Skeletal muscle satellite cell (primary cell): ENCODE measurements around the gene FLCN.

Experiments used
- H3K27me3 ChIP-seq: 2 replicates; pipeline ENCODE4 v1.7.0; 2013; ENCODE audit warnings: low read length; ENCODE audit not compliant: control insufficient read depth, insufficient read depth
- H3K36me3 ChIP-seq: 2 replicates; pipeline ENCODE4 v1.7.0; 2013; ENCODE audit warnings: mild to moderate bottlenecking, control low read depth, low read length; ENCODE audit not compliant: insufficient read depth
- H3K4me1 ChIP-seq: 2 replicates; pipeline ENCODE4 v1.7.0; 2013; ENCODE audit warnings: low read length; ENCODE audit not compliant: control insufficient read depth, insufficient read depth
- H3K4me2 ChIP-seq: 2 replicates; pipeline ENCODE4 v1.7.0; 2013; ENCODE audit warnings: mild to moderate bottlenecking, low read length
- H3K4me3 ChIP-seq: 2 replicates; pipeline ENCODE4 v1.7.0; 2013; ENCODE audit warnings: low read length
- H3K9ac ChIP-seq: 2 replicates; pipeline ENCODE4 v1.7.0; 2013; ENCODE audit warnings: mild to moderate bottlenecking, low read depth, low read length, moderate library complexity
- H3K9me3 ChIP-seq: replicated peaks from 2 replicates; pipeline ENCODE4 v1.7.0; 2013; ENCODE audit warnings: mild to moderate bottlenecking, control low read depth, low read length

FLCN gene

DNA sequence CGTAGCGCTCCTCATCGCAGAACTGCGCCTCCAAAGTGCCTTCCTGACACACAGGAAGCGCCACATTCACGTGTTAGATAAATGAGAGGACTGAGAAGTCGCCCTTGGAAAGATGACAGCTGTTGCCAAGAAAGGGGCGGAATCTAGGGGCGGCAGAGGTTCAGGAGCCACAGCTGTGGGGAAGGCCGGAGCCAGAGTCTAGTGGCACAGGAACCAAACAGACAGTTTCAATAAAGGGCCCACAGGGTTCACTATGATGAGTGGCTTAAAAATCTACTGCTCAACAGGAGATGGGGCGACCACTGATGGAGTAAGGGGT is 4.7 kb downstream of the FLCN start:
- H3K4me3 ChIP-seq, result no peak overlapping the region
- peaks cover 52% of the 10 kb centered on the region for H3K36me3 ChIP-seq
- H3K9ac ChIP-seq, result no peak overlapping the region
- H3K4me2 ChIP-seq, result no peak overlapping the region
- H3K4me1 ChIP-seq, result peaks cover 11% of the 10 kb centered on the region
- H3K27me3 ChIP-seq, result no peaks in the 10 kb centered on the region
- no peaks in the 10 kb centered on the region for H3K9me3 ChIP-seq

DNA sequence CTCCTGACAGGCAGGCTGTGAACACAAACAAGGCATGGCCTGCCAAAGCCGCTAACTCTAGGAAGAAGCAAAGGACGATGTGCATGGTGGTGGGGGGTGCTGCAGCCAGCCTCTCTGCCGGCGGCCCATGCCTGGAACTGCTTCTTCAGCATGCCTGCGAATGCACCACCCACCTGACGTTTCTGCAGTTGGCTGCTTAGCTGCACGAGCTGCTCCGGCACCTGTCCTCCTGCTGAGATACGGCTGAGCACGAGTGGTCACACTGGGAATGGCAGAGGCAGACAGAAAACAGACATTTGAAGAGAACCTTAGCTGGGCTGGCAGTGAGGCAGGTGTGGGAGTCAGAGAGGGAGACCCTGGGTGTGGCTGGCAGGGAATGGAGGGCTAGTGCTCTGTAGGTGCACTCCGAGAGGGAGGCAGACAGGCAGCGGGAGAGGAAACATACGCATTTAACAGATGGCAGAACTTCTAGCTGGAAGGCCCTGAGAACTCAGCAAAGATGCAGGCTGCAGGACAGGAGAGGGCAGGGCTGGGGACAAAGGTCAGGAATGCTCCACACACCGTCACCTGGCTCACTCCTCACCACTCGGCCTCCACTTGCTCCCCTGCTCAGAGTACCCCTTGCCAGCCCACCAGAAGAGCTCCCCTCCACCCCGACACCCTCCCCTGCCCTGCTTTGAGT is 5.2 kb downstream of the FLCN start:
- no peak overlapping the region for H3K9ac ChIP-seq
- no peak overlapping the region for H3K4me3 ChIP-seq
- H3K9me3 ChIP-seq, result no peaks in the 10 kb centered on the region
- H3K27me3 ChIP-seq, result no peaks in the 10 kb centered on the region
- H3K4me2 ChIP-seq, result no peak overlapping the region
- H3K4me1 ChIP-seq, result peaks cover 11% of the 10 kb centered on the region
- H3K36me3 ChIP-seq, result peaks cover 56% of the 10 kb centered on the region

DNA sequence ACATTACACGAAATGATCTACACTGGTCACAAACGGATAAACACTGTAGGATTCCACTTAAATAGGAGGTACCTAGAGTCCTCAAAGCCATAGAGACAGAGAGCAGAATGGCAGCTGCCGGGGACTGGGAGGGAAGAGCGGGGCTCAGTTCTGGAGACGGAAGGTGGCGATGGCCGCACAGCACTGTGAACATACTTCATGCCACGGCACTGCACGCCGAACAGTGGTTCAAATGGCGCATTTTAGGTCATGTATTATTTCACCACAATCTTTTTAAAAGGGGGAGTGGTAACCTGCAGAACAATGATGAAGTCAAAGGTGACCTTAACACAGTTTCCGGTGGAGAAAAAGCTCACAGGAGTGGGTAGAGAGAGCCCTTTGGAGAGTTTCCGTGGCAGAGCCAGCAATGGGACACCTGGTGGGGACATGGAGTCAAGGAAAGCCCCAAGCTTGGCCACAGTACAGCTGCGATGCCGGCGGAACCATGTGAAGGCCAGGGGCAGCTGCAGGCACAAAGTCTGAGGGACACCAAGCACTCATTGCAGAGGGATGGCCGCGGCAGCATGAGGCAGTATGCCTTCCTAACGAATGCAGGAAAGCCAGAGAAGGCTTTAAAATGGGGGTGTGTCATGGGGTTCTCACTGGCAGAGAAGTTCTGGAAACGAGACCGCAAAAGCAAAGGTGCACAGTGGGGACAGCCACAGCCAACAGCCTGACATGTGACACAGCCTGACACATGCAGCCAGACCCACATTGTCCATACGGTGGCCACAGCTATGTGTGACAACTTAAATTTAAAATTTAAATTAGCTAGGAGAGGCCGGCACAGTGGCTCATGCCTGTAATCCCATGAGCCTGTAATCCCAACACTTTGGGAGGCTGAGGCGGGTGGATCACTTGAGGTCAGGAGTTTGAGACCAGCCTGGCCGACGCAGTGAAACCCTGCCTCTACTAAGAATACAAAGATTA is 7.3 kb downstream of the FLCN start:
- H3K27me3 ChIP-seq, result no peaks in the 10 kb centered on the region
- no peaks in the 10 kb centered on the region for H3K4me1 ChIP-seq
- H3K9me3 ChIP-seq, result no peaks in the 10 kb centered on the region
- H3K9ac ChIP-seq, result no peak overlapping the region
- no peak overlapping the region for H3K4me2 ChIP-seq
- peaks cover 76% of the 10 kb centered on the region for H3K36me3 ChIP-seq
- H3K4me3 ChIP-seq, result no peak overlapping the region

DNA sequence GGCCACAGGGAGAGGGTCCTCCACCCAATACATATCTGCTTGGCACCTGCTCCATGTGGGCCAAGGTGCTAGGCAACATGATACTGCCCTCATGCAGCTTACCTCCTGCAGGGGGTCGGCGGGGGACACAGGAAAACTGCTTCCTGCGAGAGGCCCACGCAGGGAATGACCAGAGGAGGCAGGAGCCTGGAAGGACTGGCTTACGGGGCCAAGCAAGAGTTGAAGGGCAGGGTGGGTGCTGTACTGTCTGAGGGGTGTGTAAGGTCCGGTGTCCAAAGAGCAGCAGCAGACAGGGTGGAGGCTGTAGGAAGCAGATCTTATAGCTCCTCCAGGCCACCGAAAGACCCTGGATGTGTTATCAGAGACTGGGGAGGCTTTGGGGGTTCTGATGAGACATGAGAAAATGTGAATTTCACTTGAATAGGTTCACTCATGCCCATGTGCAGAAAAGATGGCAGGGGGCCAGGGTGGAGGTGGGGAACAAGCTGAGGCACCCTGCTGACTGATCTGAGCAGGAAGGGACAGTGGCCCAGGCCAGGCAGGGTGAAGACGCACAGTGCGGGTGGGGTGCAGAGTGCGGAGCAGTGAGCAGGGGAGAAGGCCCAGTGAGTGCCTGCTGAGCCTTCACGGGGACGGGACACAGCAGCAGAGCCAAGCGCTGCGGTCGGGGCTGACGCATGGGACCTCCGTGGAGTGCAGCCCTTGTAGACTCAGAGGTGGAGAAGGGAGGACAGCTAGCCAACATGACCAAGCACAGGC is 8.3 kb downstream of the FLCN start:
- H3K4me3 ChIP-seq, result no peak overlapping the region
- no peaks in the 10 kb centered on the region for H3K4me1 ChIP-seq
- H3K9me3 ChIP-seq, result no peaks in the 10 kb centered on the region
- H3K9ac ChIP-seq, result no peak overlapping the region
- H3K36me3 ChIP-seq, result peaks cover 86% of the 10 kb centered on the region
- no peak overlapping the region for H3K4me2 ChIP-seq
- H3K27me3 ChIP-seq, result no peaks in the 10 kb centered on the region

DNA sequence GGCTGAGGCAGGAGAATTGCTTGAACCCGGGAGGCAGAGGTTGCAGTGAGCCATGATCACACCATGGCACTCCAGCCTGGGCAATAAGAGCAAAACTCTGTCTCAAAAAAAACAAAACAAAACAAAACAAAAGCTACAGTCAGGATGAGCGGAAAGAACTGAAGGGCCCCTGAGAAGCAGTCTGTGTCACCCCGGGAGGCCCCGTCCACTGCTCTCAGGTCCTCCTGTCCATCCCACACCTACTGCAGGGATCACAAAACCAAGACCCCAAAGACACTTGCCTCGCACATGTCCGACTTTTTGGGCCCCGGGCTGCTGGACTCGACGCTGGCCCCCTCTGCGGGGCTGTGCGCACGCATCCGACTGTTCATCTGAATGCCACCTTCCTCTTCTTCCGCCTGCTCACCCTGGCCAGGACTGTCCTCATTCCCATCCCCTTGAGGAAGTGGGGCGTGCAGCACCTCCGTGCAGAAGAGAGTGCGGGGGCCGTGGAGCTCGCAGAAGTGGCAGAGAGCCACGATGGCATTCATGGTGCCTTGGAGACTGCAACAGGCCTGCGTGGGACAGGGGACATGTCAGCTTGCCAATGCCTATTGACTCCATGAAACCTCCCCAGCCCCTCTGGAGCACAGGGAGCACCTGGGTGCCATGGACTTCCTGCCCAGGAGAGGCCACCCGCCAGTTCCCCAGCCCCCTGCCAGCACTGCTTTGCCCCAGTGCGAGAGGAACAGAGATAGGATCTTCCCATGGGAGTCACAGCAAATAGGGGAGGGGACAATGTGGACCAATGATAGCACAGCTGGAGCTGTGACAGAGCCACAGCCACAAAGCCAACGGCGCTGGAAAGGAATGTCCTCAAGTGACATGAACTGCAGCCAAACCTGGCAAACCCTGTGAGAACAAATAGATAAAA is 9.1 kb downstream of the FLCN start:
- Histone ChIP-seq H3K4me2 (no peak overlapping the region), H3K4me3 (no peak overlapping the region), H3K27me3 (no peaks in the 10 kb centered on the region), H3K9ac (no peak overlapping the region), H3K36me3 (peaks cover 92% of the 10 kb centered on the region), H3K4me1 (no peaks in the 10 kb centered on the region), H3K9me3 (no peaks in the 10 kb centered on the region)

DNA sequence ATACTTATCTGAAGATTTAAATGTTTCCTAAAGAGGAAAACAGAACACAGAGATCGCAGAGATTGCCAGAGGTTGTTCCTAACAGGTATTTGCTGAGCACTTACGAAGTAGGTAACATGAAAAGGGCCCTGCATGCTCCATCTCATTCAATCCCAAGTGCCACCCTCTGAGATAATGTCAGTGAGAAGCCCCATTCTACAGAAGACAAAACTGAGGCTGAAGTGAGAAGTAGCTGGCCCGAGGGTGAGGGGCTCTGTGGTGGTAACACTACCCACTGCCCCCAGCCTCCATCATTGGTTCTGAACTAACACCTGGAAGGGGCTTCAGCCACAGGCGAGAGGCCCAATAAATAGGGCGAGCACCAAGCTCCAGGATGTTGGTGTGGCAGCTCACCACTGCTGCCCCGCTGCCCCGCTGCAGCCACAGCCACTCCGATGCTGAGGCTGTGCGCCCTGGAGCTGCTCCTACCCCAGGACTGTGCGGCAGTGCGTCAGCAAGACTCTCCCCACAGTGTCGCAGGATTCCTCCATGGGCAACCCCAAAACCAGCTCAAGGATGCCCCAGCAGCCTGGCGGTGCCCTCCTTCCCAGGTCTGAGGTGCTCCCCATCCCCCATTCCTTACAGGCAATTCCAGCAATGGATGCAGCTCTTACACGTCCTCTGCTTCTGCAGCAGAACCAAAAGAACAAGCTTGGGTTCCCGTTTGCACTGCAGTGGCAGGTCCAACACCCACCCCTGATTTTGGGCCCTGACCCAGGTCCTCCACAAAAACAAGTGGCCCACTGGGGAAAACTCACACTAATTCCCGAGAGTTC is 10.3 kb downstream of the FLCN start:
- no peaks in the 10 kb centered on the region for H3K4me1 ChIP-seq
- no peak overlapping the region for H3K4me2 ChIP-seq
- H3K9me3 ChIP-seq, result no peaks in the 10 kb centered on the region
- no peak overlapping the region for H3K9ac ChIP-seq
- H3K27me3 ChIP-seq, result no peaks in the 10 kb centered on the region
- H3K36me3 ChIP-seq, result peaks cover 92% of the 10 kb centered on the region
- no peak overlapping the region for H3K4me3 ChIP-seq

DNA sequence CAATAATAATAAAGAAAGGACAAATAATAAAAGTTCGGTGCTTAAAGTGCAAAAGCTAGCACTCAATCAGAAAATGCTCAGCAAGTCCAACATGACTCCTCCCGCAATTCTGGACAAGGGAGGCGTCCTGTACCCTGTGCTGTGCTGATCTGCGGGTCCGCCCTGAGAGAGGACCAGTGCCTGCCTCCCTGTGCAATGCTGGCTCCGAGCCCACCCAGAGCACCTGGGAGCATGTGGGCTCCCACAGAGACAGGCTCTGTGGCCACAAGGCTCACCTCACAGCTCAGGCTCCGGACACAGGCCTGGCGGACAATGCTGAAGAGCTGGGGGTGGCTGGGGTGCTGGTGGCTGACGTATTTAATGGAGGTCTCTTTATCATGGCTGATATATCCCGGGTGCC is 11.1 kb downstream of the FLCN start:
- H3K27me3 ChIP-seq, result no peaks in the 10 kb centered on the region
- H3K9ac ChIP-seq, result no peak overlapping the region
- H3K36me3 ChIP-seq, result peaks cover 92% of the 10 kb centered on the region
- no peak overlapping the region for H3K4me2 ChIP-seq
- no peaks in the 10 kb centered on the region for H3K9me3 ChIP-seq
- no peaks in the 10 kb centered on the region for H3K4me1 ChIP-seq
- no peak overlapping the region for H3K4me3 ChIP-seq

DNA sequence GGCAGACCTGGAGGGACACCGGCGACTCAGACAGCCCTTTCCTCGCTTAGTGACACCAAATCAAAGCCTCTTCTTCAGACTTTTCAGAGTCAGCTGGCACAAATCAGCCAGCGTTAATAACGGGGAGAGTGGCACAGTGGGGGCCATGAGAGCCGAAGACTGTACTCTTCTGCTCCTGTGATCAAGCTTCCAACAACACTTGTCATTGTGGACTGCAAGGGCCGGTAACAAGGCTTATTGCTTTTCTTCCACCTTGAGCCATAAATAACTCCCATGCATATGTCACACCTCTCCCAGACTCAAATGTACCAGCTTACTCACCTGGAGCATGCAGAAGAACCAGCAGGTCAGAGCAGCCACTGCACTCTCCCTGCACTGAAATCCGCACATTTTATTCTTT is 12.8 kb downstream of the FLCN start:
- Histone ChIP-seq H3K9ac (no peak overlapping the region), H3K4me2 (no peak overlapping the region), H3K9me3 (no peaks in the 10 kb centered on the region), H3K4me3 (no peak overlapping the region), H3K4me1 (no peaks in the 10 kb centered on the region), H3K36me3 (peaks cover 88% of the 10 kb centered on the region), H3K27me3 (no peaks in the 10 kb centered on the region)

DNA sequence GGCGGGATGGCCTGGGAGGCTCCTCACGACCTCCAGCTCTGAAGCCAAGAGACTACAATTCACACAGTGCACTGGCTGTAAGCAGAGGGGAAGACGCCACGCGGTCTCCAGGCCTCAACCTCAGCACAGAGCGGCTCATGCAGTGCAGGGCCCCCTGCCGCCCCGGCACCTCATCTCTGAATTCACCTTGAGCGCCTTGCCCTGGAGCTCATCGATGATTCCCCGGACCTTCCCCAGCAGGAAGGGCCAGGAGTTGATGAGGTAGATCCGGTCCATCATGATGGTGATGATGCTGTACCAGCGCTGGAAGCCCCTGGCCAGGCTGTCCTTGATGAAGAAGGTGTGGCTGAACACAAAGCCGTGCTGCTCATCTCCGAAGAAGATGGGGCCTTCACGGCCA is 13.2 kb downstream of the FLCN start:
- H3K9ac ChIP-seq, result no peak overlapping the region

DNA sequence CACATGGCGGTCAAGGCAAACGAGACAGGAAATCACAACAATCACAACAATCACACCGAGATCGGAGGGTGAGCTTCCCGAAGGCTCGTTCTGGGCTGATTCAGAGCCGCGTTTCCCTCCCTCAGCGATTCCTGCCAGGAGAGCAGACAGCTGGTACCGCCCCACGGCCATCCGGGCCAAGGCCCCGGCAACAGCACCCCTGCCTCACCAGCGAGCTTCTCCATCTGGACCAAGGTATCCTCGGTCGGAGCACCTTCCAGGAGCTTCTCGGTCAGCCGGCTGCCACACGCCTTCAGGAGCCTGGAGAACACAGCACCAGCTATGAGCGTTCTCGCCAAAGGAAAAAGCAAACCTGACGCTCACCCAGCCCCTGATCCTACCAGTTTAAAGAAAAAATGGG is 15.6 kb downstream of the FLCN start:
- no peaks in the 10 kb centered on the region for H3K9me3 ChIP-seq
- H3K4me2 ChIP-seq, result no peak overlapping the region
- H3K27me3 ChIP-seq, result no peaks in the 10 kb centered on the region
- H3K36me3 ChIP-seq, result peaks cover 90% of the 10 kb centered on the region
- no peak overlapping the region for H3K9ac ChIP-seq
- H3K4me3 ChIP-seq, result no peak overlapping the region
- H3K4me1 ChIP-seq, result no peaks in the 10 kb centered on the region

More for the DNA sequence above, 13.2 kb downstream of the FLCN start:
- Histone ChIP-seq H3K27me3 (no peaks in the 10 kb centered on the region), H3K4me1 (no peaks in the 10 kb centered on the region), H3K9me3 (no peaks in the 10 kb centered on the region), H3K36me3 (peaks cover 87% of the 10 kb centered on the region), H3K4me2 (no peak overlapping the region), H3K4me3 (no peak overlapping the region)
